ENCODE data around the gene DGKB.

- TF ChIP-seq CTCF (IDR thresholded peaks at IDR 0.05): no peak
- no peak for TF ChIP-seq POLR2A (IDR thresholded peaks at IDR 0.05)
These were observed 642.5 kb downstream of the DGKB start for GRCh38 chr7:14260011-14260410.
